Endothelial cell of umbilical vein (primary cell): ENCODE measurements around the gene ZBTB44. TPM values are rescaled to one million over a fixed set of nuclear protein-coding genes. Genes with fewer than 3 reads are reported as not detected.

ENCODE experiments used
- BruUV-seq: library from RNA; stranded (reverse); fragments of 400-500 nt; replicated peaks from 2 replicates; lab custom pipeline; 2021; lab: Mats Ljungman, UMichigan
- CTCF ChIA-PET: fragments of 300-600, 350-600 bp; sonication (Branson Sonifier 250); formaldehyde crosslinking; loops from one replicate; lab custom pipeline; 2021; ENCODE audit warnings: antibody characterized with exemption, inconsistent platforms; lab: Charles Lee
- POLR2A ChIA-PET: fragments of 300-600, 350-600 bp; sonication (Branson Sonifier 250); formaldehyde crosslinking; loops from one replicate; lab custom pipeline; 2021; ENCODE audit warnings: antibody characterized with exemption, inconsistent platforms; lab: Charles Lee
- DNase-seq: peaks from one replicate; pipeline ENCODE4 v3.0.0-alpha.2; 2011; ENCODE audit warnings: low read depth, low spot score
- FAIRE-seq: peaks from 2 replicates; lab custom pipeline; 2011; peaks lifted over from hg19 to GRCh38; lab: Jason Lieb, UNC
- H2AFZ ChIP-seq: 2 replicates; pipeline ENCODE4 v1.6.0; 2012; ENCODE audit warnings: low read depth, low read length, control low read depth, inconsistent platforms
- H3K27ac ChIP-seq: 2 replicates; pipeline ENCODE4 v1.5.1; 2011; ENCODE audit warnings: low read depth, mild to moderate bottlenecking, control low read depth, low read length, moderate library complexity; ENCODE audit not compliant: insufficient read depth
- H3K27me3 ChIP-seq, 2 experiments: 2 replicates each; pipeline versions ENCODE4 v1.6.0 to v1.6.1; 2011; ENCODE audit warnings: low read length in 2 of 2, mixed read lengths in 1 of 2; ENCODE audit not compliant: control insufficient read depth in 2 of 2, insufficient read depth in 2 of 2
- H3K36me3 ChIP-seq, 2 experiments: 2 replicates in 1 of 2; 3 replicates in 1 of 2; pipeline ENCODE4 v1.5.1; 2011; ENCODE audit warnings: low read length in 2 of 2, mild to moderate bottlenecking in 1 of 2, moderate library complexity in 1 of 2; ENCODE audit not compliant: control insufficient read depth in 2 of 2, insufficient read depth in 2 of 2; ENCODE audit errors: extremely low read depth in 1 of 2
- H3K4me1 ChIP-seq: 3 replicates; pipeline ENCODE4 v1.5.1; 2011; ENCODE audit warnings: mild to moderate bottlenecking, low read length; ENCODE audit not compliant: control insufficient read depth, insufficient read depth; ENCODE audit errors: extremely low read depth
- H3K4me2 ChIP-seq: 2 replicates; pipeline ENCODE4 v1.6.1; 2011; ENCODE audit warnings: low read length, control low read depth, mixed read lengths; ENCODE audit not compliant: insufficient read depth
- H3K4me3 ChIP-seq, 3 experiments: fragments of 200-600 bp in 1 of 3; sonication (generic), shearing (Covaris generic) in 1 of 3; replicated peaks in 1 of 3; 2 replicates each; pipeline ENCODE4 v1.5.1; 2011 to 2016; ENCODE audit warnings: control low read depth in 3 of 3, low read length in 3 of 3, mild to moderate bottlenecking in 2 of 3, inconsistent platforms in 1 of 3, low read depth in 1 of 3, moderate library complexity in 1 of 3; ENCODE audit not compliant: insufficient read depth in 1 of 3
- H3K79me2 ChIP-seq: 2 replicates; pipeline ENCODE4 v1.6.0; 2012; ENCODE audit warnings: low read length, inconsistent platforms; ENCODE audit not compliant: control insufficient read depth, insufficient read depth
- H3K9ac ChIP-seq: replicated peaks from 2 replicates; pipeline ENCODE3; 2011; ENCODE audit warnings: low read length, control low read depth; ENCODE audit not compliant: insufficient read depth; ENCODE audit errors: extremely low read depth
- H3K9me1 ChIP-seq: replicated peaks from 3 replicates; pipeline ENCODE4 v1.6.0; 2011; ENCODE audit warnings: mild to moderate bottlenecking, low read length; ENCODE audit not compliant: control insufficient read depth, insufficient read depth; ENCODE audit errors: extremely low read depth
- H3K9me3 ChIP-seq: replicated peaks from 2 replicates; pipeline ENCODE4 v1.5.1; 2012; ENCODE audit warnings: low read length, inconsistent platforms; ENCODE audit not compliant: control insufficient read depth, insufficient read depth
- H4K20me1 ChIP-seq: replicated peaks from 2 replicates; pipeline ENCODE3; 2011; ENCODE audit warnings: mild to moderate bottlenecking, low read length; ENCODE audit not compliant: control insufficient read depth, insufficient read depth; ENCODE audit errors: extremely low read depth
- EZH2 ChIP-seq: IDR thresholded peaks from 2 replicates; pipeline ENCODE4 v1.6.1; 2012; ENCODE audit warnings: borderline replicate concordance, low read depth, mild to moderate bottlenecking, moderate library complexity, low read length, inconsistent platforms; ENCODE audit not compliant: severe bottlenecking
- FOS ChIP-seq: IDR thresholded peaks from 2 replicates; pipeline ENCODE4 v1.6.1; 2011; ENCODE audit warnings: mild to moderate bottlenecking, low read length, moderate library complexity, borderline replicate concordance; ENCODE audit not compliant: insufficient read depth
- GATA2 ChIP-seq: IDR thresholded peaks from 2 replicates; pipeline ENCODE4 v1.7.0; 2011; ENCODE audit warnings: low read depth, mild to moderate bottlenecking, moderate library complexity, mixed read lengths, low read length; ENCODE audit not compliant: insufficient read length, insufficient read depth
- JUN ChIP-seq: IDR thresholded peaks from 2 replicates; pipeline ENCODE4 v1.6.1; 2011; ENCODE audit warnings: borderline replicate concordance, low read depth; ENCODE audit not compliant: insufficient read length, insufficient read depth
- MAX ChIP-seq: IDR thresholded peaks from 2 replicates; pipeline ENCODE4 v1.6.1; 2011; ENCODE audit not compliant: insufficient read depth, insufficient read length
- MYC ChIP-seq: IDR thresholded peaks from one replicate; pipeline ENCODE4 v1.6.1; 2011; ENCODE audit warnings: mild to moderate bottlenecking, low read depth, low read length
- POLR2A ChIP-seq: IDR thresholded peaks from 2 replicates; pipeline ENCODE4 v1.6.1; 2012; ENCODE audit warnings: low read depth, mild to moderate bottlenecking, control low read depth, low read length
- POLR2AphosphoS5 ChIP-seq: IDR thresholded peaks from 2 replicates; pipeline ENCODE4 v1.6.1; 2012; ENCODE audit warnings: low read depth, mild to moderate bottlenecking, control low read depth, low read length, moderate library complexity; ENCODE audit not compliant: insufficient read depth
- dilution Hi-C: fragments of 300-500 bp; cut with MboI; formaldehyde crosslinking; loops from one replicate; pipeline ENCODE4 v1.15.0; 2019; ENCODE audit warnings: low sequenced_read_pairs; ENCODE audit not compliant: extremely low pct_ligation_motif_present
- intact Hi-C: fragments of 100-400 bp; cut with micrococcal nuclease; formaldehyde crosslinking; loops from one replicate; pipeline ENCODE4 v1.10.0; 2022
- polyA plus RNA-seq, 4 experiments: library from polyadenylated mRNA; depleted of rRNA in 3 of 4; stranded (reverse) in 3 of 4; unstranded in 1 of 4; fragments of >200 nt; gene quantifications; 2 replicates each; pipeline versions ENCODE4 v1.2.1 to v1.2.3, GENCODE V29; 2011 to 2012; ENCODE audit warnings: missing spikeins in 1 of 4
- total RNA-seq: library from RNA; stranded (reverse); gene quantifications from 2 replicates; pipeline ENCODE4 v1.2.3, GENCODE V29; 2021

Gene ZBTB44
- total and polyA plus RNA-seq, 2 donors (not counting 3 experiments of a cell fraction or from before 2014, with no cell fraction given) = 8.7 to 24.4 TPM

- H4K20me1 ChIP-seq = no peaks in the 10 kb centered on the region
- peaks cover 0 to 6% of the 10 kb centered on the region in 2 experiments for H3K27me3 ChIP-seq
- no peak overlapping the region for H3K9ac ChIP-seq
- dilution Hi-C loops (no loop called here), intact Hi-C loops (loop anchor here (2.0 to 10.0 kb wide), 3 partner anchors 421 to 579 kb away; partner anchors contain the start of gene NFRKB)
- peak overlapping the region; percentile 99 for H2AFZ ChIP-seq
- no peaks in the 10 kb centered on the region for H3K36me3 ChIP-seq
- H3K9me3 ChIP-seq = no peaks in the 10 kb centered on the region
- FAIRE-seq = no peak
- DNase-seq = no peak
- H3K4me1 ChIP-seq = peaks cover 11% of the 10 kb centered on the region
- no TSS peak for BruUV-seq
- H3K4me3 ChIP-seq = peak overlapping the region in 2 of 3 experiments; percentile 26 to 65
- H3K27ac ChIP-seq = no peak overlapping the region
- peak overlapping the region; percentile 82 for H3K4me2 ChIP-seq
- ChIA-PET CTCF (no interaction called here), POLR2A (no interaction called here)
- H3K9me1 ChIP-seq = no peaks in the 10 kb centered on the region
- H3K79me2 ChIP-seq = peaks cover 11% of the 10 kb centered on the region
- TF ChIP-seq GATA2 = no peak
- no peak for TF ChIP-seq EZH2
- no peak for TF ChIP-seq MYC
- no peak for TF ChIP-seq POLR2A
- TF ChIP-seq MAX = no peak
- no peak for TF ChIP-seq JUN
These were observed 745 bp upstream of the ZBTB44 start for GRCh38 chr11:130315354-130315970.

GRCh38 chr11:130314184-130314749 lies 450 bp downstream of the ZBTB44 start:
- intact Hi-C loops (loop anchor here (2.0 to 10.0 kb wide), 4 partner anchors 118 to 581 kb away; partner anchors contain the start of gene NFRKB), dilution Hi-C loops (no loop called here)
- H3K27ac ChIP-seq = peak overlapping the region; percentile 53
- H3K36me3 ChIP-seq = no peaks in the 10 kb centered on the region
- FAIRE-seq (no peak), DNase-seq (peak; percentile 61)
- peaks cover 11% of the 10 kb centered on the region for H3K4me1 ChIP-seq
- ChIA-PET POLR2A (no interaction called here), CTCF (interaction anchor here (1.2 kb wide), 1 partner anchor 101 kb away, joined by 3 read pairs; no protein-coding TSS in a partner anchor)
- H3K9me3 ChIP-seq = no peaks in the 10 kb centered on the region
- H3K4me2 ChIP-seq = peak overlapping the region; percentile 79
- peak overlapping the region; percentile 54 for H3K9ac ChIP-seq
- peak overlapping the region; percentile 51 to 97 (median 71) for H3K4me3 ChIP-seq
- no peaks in the 10 kb centered on the region for H4K20me1 ChIP-seq
- no TSS peak for BruUV-seq
- H2AFZ ChIP-seq = peak overlapping the region; percentile 63
- TF ChIP-seq FOS (no peak), POLR2AphosphoS5 (peak; percentile 19), GATA2 (no peak)
- no peaks in the 10 kb centered on the region for H3K9me1 ChIP-seq
- H3K27me3 ChIP-seq = peaks cover 0 to 6% of the 10 kb centered on the region in 2 experiments
- peaks cover 11% of the 10 kb centered on the region for H3K79me2 ChIP-seq
